Parathyroid adenoma (tissue), 2 donors: ENCODE results near the gene PMAIP1.

Source experiments
- H2AFZ ChIP-seq: fragments of 300-600 bp; sonication (generic); one replicate; pipeline ENCODE4 v1.7.0; 2017; ENCODE audit warnings: antibody characterized with exemption, mild to moderate bottlenecking
- H3K27ac ChIP-seq: fragments of 300-600 bp; sonication (generic); one replicate; pipeline ENCODE4 v1.7.0; 2017
- H3K27me3 ChIP-seq: fragments of 300-600 bp; sonication (generic); one replicate; pipeline ENCODE4 v1.7.0; 2017; ENCODE audit warnings: low read length; ENCODE audit not compliant: control insufficient read depth, insufficient read depth
- H3K36me3 ChIP-seq: fragments of 300-600 bp; sonication (generic); one replicate; pipeline ENCODE4 v1.7.0; 2017; ENCODE audit warnings: low read length; ENCODE audit not compliant: control insufficient read depth, insufficient read depth
- H3K4me1 ChIP-seq: fragments of 300-600 bp; sonication (generic); one replicate; pipeline ENCODE4 v1.7.0; 2017; ENCODE audit warnings: control low read depth
- H3K4me2 ChIP-seq: fragments of 300-600 bp; sonication (generic); one replicate; pipeline ENCODE4 v1.7.0; 2017; ENCODE audit warnings: low read length
- H3K4me3 ChIP-seq: fragments of 300-600 bp; sonication (generic); one replicate; pipeline ENCODE4 v1.7.0; 2017; ENCODE audit warnings: low read depth, low read length
- H3K79me2 ChIP-seq: fragments of 300-600 bp; sonication (generic); one replicate; pipeline ENCODE4 v1.7.0; 2017; ENCODE audit warnings: control low read depth
- H3K9ac ChIP-seq: fragments of 300-600 bp; sonication (generic); one replicate; pipeline ENCODE4 v1.7.0; 2017; ENCODE audit warnings: mild to moderate bottlenecking
- H3K9me3 ChIP-seq: fragments of 300-600 bp; sonication (generic); one replicate; pipeline ENCODE4 v1.7.0; 2017; ENCODE audit warnings: low read length; ENCODE audit not compliant: control insufficient read depth
- TF ChIP-seq, protein P1 (sequence below): fragments of 300-600 bp; sonication (generic); IDR thresholded peaks from one replicate; pipeline ENCODE4 v1.7.0; 2017; ENCODE audit warnings: antibody characterized with exemption, mild to moderate bottlenecking
- donor health status: primary hyperparathyroidism.

The PMAIP1 gene

GRCh38 chr18:59897321-59897954 lies 2.4 kb upstream of the PMAIP1 start:
- Histone ChIP-seq H3K9me3 (no peaks in the 10 kb centered on the region), H3K27ac (no peak overlapping the region), H3K36me3 (no peaks in the 10 kb centered on the region), H3K9ac (no peak overlapping the region), H2AFZ (no peak overlapping the region), H3K4me3 (no peak overlapping the region), H3K79me2 (no peaks in the 10 kb centered on the region), H3K4me1 (no peaks in the 10 kb centered on the region), H3K4me2 (no peak overlapping the region), H3K27me3 (no peaks in the 10 kb centered on the region)
- TF ChIP-seq, protein P1, sequence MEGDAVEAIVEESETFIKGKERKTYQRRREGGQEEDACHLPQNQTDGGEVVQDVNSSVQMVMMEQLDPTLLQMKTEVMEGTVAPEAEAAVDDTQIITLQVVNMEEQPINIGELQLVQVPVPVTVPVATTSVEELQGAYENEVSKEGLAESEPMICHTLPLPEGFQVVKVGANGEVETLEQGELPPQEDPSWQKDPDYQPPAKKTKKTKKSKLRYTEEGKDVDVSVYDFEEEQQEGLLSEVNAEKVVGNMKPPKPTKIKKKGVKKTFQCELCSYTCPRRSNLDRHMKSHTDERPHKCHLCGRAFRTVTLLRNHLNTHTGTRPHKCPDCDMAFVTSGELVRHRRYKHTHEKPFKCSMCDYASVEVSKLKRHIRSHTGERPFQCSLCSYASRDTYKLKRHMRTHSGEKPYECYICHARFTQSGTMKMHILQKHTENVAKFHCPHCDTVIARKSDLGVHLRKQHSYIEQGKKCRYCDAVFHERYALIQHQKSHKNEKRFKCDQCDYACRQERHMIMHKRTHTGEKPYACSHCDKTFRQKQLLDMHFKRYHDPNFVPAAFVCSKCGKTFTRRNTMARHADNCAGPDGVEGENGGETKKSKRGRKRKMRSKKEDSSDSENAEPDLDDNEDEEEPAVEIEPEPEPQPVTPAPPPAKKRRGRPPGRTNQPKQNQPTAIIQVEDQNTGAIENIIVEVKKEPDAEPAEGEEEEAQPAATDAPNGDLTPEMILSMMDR, result no peak

DNA sequence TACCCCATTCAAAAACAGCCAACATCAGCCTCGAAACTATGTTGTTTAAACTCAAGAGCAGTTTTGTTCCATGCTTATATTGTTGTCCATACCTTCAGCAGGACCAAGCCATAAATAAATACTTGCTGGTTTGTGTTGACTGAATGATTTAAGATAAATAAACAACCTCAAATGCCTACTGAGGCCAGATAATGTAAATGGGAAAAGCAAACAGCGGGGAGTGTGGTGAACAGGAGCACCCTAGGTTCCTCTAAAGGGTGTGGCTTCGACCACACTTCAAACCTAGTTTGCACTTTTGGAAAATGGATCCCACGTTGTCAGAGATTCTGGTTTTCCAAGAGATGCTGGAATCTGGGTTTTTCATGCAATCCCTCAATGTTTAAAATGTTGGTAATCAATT lies 1.7 kb upstream of the PMAIP1 start:
- Histone ChIP-seq H3K4me2 (no peak overlapping the region), H3K79me2 (no peaks in the 10 kb centered on the region), H3K27me3 (no peaks in the 10 kb centered on the region), H2AFZ (no peak overlapping the region), H3K9me3 (no peaks in the 10 kb centered on the region), H3K4me3 (no peak overlapping the region), H3K27ac (no peak overlapping the region), H3K4me1 (no peaks in the 10 kb centered on the region), H3K9ac (no peak overlapping the region), H3K36me3 (no peaks in the 10 kb centered on the region)
- TF ChIP-seq, protein P1, result no peak

DNA sequence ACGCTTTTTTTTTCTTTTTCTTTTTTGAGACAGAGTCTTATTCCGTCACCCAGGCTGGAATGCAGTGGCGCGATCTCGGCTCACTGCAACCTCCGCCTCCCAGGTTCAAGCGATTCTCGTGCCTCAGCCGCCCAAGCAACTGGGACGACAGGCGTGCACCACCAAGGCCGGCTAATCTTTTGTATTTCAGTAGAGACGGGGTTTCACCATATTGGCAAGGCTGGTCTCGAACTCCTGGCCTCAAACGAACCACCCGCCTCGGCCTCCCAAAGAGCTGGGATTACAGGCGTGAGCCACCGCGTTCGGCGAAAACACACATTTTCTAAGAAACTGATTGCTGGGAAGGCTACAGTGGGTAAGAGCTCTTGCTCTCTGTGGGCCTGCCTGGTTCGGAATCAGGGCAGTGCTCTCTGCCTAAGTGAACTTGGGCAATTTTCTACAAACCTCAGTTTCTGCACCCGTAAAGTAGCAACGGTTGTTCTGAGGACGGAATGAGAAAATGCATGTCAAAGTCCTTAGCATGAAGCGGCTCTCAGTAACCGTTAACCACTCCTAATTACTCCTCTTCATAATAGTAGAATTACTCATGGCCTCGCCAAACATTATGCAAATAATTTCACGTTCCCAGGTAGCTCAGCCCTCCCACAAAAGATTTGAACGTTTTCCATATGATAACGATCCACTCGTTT lies 1.0 kb upstream of the PMAIP1 start:
- Histone ChIP-seq H3K9ac (no peak overlapping the region), H3K4me3 (peak overlapping the region; percentile 84), H3K36me3 (no peaks in the 10 kb centered on the region), H3K27me3 (no peaks in the 10 kb centered on the region), H3K27ac (peak overlapping the region; percentile 58), H3K79me2 (no peaks in the 10 kb centered on the region), H2AFZ (peak overlapping the region; percentile 93), H3K4me1 (no peaks in the 10 kb centered on the region), H3K4me2 (peak overlapping the region; percentile 78), H3K9me3 (no peaks in the 10 kb centered on the region)
- TF ChIP-seq, protein P1, result no peak

GRCh38 chr18:59900222-59901128 lies 679 bp downstream of the PMAIP1 start:
- H3K9me3 ChIP-seq, result no peaks in the 10 kb centered on the region
- H3K79me2 ChIP-seq, result no peaks in the 10 kb centered on the region
- H3K9ac ChIP-seq, result no peak overlapping the region
- no peak overlapping the region for H3K27ac ChIP-seq
- H3K36me3 ChIP-seq, result no peaks in the 10 kb centered on the region
- peak overlapping the region; percentile 84 for H3K4me3 ChIP-seq
- no peaks in the 10 kb centered on the region for H3K27me3 ChIP-seq
- TF ChIP-seq, protein P1, result no peak
- no peaks in the 10 kb centered on the region for H3K4me1 ChIP-seq
- H3K4me2 ChIP-seq, result peak overlapping the region; percentile 78
- H2AFZ ChIP-seq, result peak overlapping the region; percentile 93
